ENCODE results near the gene DOCK6.

The DOCK6 gene

DNA sequence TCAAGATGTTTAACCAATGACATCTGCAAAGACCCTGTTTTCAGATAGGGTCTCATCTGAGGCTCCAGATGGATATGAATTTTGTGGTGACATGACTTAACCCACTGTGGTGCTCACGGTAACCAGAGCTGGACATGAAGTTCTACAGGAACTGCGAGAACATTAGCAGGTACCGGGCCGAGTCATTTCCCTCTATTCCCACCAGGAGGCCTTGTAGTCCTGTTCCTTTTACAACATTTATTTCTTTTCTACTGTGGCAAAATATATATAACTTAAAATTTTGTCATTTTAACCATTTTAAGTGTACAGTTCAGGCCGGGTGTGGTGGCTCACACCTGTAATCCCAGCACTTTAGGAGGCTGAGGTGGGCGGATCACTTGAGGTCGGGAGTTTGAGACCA, 26.0 kb upstream of the DOCK6 start:
- H3K4me3 ChIP-seq (ENCODE audit: low read length) = no peak overlapping the region
- DNase-seq (ENCODE audit: low read depth) = peak; percentile 48
- TF ChIP-seq, protein P1, sequence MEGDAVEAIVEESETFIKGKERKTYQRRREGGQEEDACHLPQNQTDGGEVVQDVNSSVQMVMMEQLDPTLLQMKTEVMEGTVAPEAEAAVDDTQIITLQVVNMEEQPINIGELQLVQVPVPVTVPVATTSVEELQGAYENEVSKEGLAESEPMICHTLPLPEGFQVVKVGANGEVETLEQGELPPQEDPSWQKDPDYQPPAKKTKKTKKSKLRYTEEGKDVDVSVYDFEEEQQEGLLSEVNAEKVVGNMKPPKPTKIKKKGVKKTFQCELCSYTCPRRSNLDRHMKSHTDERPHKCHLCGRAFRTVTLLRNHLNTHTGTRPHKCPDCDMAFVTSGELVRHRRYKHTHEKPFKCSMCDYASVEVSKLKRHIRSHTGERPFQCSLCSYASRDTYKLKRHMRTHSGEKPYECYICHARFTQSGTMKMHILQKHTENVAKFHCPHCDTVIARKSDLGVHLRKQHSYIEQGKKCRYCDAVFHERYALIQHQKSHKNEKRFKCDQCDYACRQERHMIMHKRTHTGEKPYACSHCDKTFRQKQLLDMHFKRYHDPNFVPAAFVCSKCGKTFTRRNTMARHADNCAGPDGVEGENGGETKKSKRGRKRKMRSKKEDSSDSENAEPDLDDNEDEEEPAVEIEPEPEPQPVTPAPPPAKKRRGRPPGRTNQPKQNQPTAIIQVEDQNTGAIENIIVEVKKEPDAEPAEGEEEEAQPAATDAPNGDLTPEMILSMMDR (IDR thresholded peaks at IDR 0.05; ENCODE audit: insufficient read depth, low read depth, low read length, missing control alignments) = peak; percentile 65

GRCh38 chr19:11286312-11286974, 24.1 kb upstream of the DOCK6 start:
- no peak for DNase-seq (ENCODE audit: low read depth)
- no peak overlapping the region for H3K4me3 ChIP-seq (ENCODE audit: low read length)
- TF ChIP-seq, protein P1 (IDR thresholded peaks at IDR 0.05; ENCODE audit: insufficient read depth, low read depth, low read length, missing control alignments) = no peak

DNA sequence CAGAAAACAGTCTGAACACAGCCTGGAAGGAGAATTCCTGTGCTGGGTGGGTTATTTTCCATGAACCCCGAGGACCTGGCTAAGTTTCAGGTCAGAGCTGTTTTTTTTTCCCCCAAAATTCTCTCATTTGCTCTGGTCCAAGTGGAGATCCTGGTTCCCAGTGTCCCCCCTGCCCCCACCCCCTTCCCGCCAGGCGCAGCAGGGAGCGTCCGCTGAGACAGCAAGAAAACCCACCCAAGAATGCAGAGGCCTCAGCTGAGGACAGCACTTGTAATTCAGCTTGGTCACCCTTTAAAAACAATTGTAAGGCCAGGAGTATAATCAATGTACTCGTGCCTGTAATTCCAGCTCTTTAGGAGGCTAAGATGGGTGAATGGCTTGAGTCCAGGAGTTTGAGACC, 22.2 kb upstream of the DOCK6 start:
- no peak for DNase-seq (ENCODE audit: low read depth)
- TF ChIP-seq, protein P1 (IDR thresholded peaks at IDR 0.05; ENCODE audit: insufficient read depth, low read depth, low read length, missing control alignments) = no peak
- no peak overlapping the region for H3K4me3 ChIP-seq (ENCODE audit: low read length)

GRCh38 chr19:11281356-11282049, 19.2 kb upstream of the DOCK6 start:
- H3K4me3 ChIP-seq (ENCODE audit: low read length) = no peak overlapping the region
- peak; percentile 68 for DNase-seq (ENCODE audit: low read depth)
- TF ChIP-seq, protein P1 (IDR thresholded peaks at IDR 0.05; ENCODE audit: insufficient read depth, low read depth, low read length, missing control alignments) = no peak

DNA sequence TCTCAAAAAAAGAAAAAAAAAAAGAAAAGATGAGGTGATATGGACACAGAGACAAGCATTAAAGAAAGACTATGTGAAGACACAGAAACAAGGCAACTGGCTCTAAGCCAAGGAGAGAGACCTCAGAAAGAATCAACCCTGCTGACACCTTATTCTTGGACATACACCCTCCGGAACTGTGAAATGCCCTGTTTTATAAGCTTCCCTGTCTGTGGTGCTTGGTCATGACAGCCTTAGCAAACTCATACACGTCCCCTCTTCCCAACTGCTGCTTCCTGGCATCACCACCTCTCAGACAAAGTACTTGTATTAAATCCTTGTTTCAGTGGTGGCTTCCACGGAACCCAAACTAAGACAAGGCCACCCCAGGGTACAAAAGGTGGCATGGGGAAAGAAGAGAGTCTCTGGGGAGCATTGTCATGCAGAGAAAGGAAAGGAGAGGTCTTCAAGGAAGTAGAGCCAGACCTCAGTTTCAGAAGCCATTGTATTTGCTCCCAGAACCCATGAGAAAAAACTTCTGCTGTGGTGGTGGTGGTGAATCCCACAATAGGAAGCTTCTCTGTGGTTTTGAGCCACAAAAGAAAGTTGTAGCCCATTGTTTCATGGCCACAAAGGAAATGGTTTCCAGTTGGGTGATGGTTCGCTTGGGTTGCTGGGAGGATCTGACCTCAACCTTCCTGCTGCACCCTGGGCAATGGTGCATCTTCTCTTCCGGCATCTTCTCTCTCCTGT, 17.3 kb upstream of the DOCK6 start:
- H3K4me3 ChIP-seq (ENCODE audit: low read length) = no peak overlapping the region
- no peak for DNase-seq (ENCODE audit: low read depth)
- TF ChIP-seq, protein P1 (IDR thresholded peaks at IDR 0.05; ENCODE audit: insufficient read depth, low read depth, low read length, missing control alignments) = no peak

- no peak for DNase-seq (ENCODE audit: low read depth)
- TF ChIP-seq, protein P1 (IDR thresholded peaks at IDR 0.05; ENCODE audit: insufficient read depth, low read depth, low read length, missing control alignments) = no peak
- no peak overlapping the region for H3K4me3 ChIP-seq (ENCODE audit: low read length)
These were observed 16.3 kb upstream of the DOCK6 start for GRCh38 chr19:11278670-11279069.
